Gastroesophageal sphincter (tissue), 3 donors: Measurements from ENCODE around the gene CCNB2.

Source experiments
- POLR2AphosphoS5 ChIP-seq: sonication (generic); formaldehyde crosslinking; IDR thresholded peaks from one replicate; pipeline ENCODE4 v1.6.1; 2017; ENCODE audit warnings: antibody characterized with exemption
- TF ChIP-seq, protein P1 (sequence below), 4 experiments: fragments of 200-600 bp in 2 of 4; fragments of 450-650 bp in 2 of 4; sonication (generic) in 1 of 4; IDR thresholded peaks; one replicate each; pipeline ENCODE4 v1.5.1; 2017 to 2019; ENCODE audit warnings: antibody characterized with exemption in 4 of 4, mild to moderate bottlenecking in 2 of 4, moderate library complexity in 2 of 4

GRCh38 chr15:59165726-59166125 is 60.8 kb downstream of the CCNB2 start:
- TF ChIP-seq, protein P1, sequence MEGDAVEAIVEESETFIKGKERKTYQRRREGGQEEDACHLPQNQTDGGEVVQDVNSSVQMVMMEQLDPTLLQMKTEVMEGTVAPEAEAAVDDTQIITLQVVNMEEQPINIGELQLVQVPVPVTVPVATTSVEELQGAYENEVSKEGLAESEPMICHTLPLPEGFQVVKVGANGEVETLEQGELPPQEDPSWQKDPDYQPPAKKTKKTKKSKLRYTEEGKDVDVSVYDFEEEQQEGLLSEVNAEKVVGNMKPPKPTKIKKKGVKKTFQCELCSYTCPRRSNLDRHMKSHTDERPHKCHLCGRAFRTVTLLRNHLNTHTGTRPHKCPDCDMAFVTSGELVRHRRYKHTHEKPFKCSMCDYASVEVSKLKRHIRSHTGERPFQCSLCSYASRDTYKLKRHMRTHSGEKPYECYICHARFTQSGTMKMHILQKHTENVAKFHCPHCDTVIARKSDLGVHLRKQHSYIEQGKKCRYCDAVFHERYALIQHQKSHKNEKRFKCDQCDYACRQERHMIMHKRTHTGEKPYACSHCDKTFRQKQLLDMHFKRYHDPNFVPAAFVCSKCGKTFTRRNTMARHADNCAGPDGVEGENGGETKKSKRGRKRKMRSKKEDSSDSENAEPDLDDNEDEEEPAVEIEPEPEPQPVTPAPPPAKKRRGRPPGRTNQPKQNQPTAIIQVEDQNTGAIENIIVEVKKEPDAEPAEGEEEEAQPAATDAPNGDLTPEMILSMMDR (IDR thresholded peaks at IDR 0.05): no peak
- no peak for TF ChIP-seq POLR2AphosphoS5
